ENCODE results near the gene ATL2.
"Not testable (repeated sequence)": the region's sequence is repeated elsewhere in the genome, so short reads cannot be mapped to it uniquely, and the experiment has no call there.

The ATL2 gene

GRCh38 chr2:38352336-38352735 lies 24.7 kb downstream of the ATL2 start:
- no peak for DNase-seq (ENCODE audit: low spot score in 2 of 2)
- no peak for ATAC-seq (replicated peaks; ENCODE audit: extremely low read depth, poor library complexity, severe bottlenecking)
- Mint-ChIP-seq H3K4me1 (peaks cover 26% of the 10 kb centered on the region), H3K27me3 (no peaks in the 10 kb centered on the region), H3K4me3 (no peak overlapping the region), H3K27ac (ENCODE audit: low read depth) (no peak overlapping the region), H3K36me3 (ENCODE audit: insufficient read depth) (peaks cover 7% of the 10 kb centered on the region), H3K9me3 (no peaks in the 10 kb centered on the region)

- Mint-ChIP-seq H3K27ac (ENCODE audit: low read depth) (no peak overlapping the region), H3K27me3 (no peaks in the 10 kb centered on the region), H3K36me3 (ENCODE audit: insufficient read depth) (peaks cover 22% of the 10 kb centered on the region), H3K9me3 (peaks cover 6% of the 10 kb centered on the region), H3K4me3 (no peak overlapping the region), H3K4me1 (no peaks in the 10 kb centered on the region)
- ATAC-seq (replicated peaks; ENCODE audit: extremely low read depth, poor library complexity, severe bottlenecking) (no peak), DNase-seq (ENCODE audit: low spot score in 2 of 2) (no peak)
Observed at GRCh38 chr2:38345323-38346038, 31.6 kb downstream of the ATL2 start.

GRCh38 chr2:38344813-38345212 lies 32.3 kb downstream of the ATL2 start:
- H3K27me3 Mint-ChIP-seq: no peaks in the 10 kb centered on the region
- no peak overlapping the region for H3K27ac Mint-ChIP-seq (ENCODE audit: low read depth)
- ATAC-seq (replicated peaks; ENCODE audit: extremely low read depth, poor library complexity, severe bottlenecking): no peak
- H3K36me3 Mint-ChIP-seq (ENCODE audit: insufficient read depth): peaks cover 22% of the 10 kb centered on the region
- DNase-seq (ENCODE audit: low spot score in 2 of 2): no peak
- H3K4me1 Mint-ChIP-seq: no peaks in the 10 kb centered on the region
- H3K9me3 Mint-ChIP-seq: peaks cover 6% of the 10 kb centered on the region
- H3K4me3 Mint-ChIP-seq: no peak overlapping the region

GRCh38 chr2:38343212-38343611 lies 33.9 kb downstream of the ATL2 start:
- Mint-ChIP-seq H3K4me3 (no peak overlapping the region), H3K9me3 (peaks cover 6% of the 10 kb centered on the region)
- DNase-seq (ENCODE audit: low spot score in 2 of 2): no peak

GRCh38 chr2:38336621-38337020 lies 40.5 kb downstream of the ATL2 start:
- Mint-ChIP-seq H3K36me3 (ENCODE audit: insufficient read depth) (peaks cover 21% of the 10 kb centered on the region), H3K27me3 (no peaks in the 10 kb centered on the region), H3K27ac (ENCODE audit: low read depth) (no peak overlapping the region), H3K9me3 (no peaks in the 10 kb centered on the region), H3K4me3 (no peak overlapping the region), H3K4me1 (peaks cover 5% of the 10 kb centered on the region)
- DNase-seq (ENCODE audit: low spot score in 2 of 2) (no peak), ATAC-seq (replicated peaks; ENCODE audit: extremely low read depth, poor library complexity, severe bottlenecking) (no peak)

More at GRCh38 chr2:38343212-38343611, 33.9 kb downstream of the ATL2 start:
- ATAC-seq (replicated peaks; ENCODE audit: extremely low read depth, poor library complexity, severe bottlenecking): no peak
- H3K4me1 Mint-ChIP-seq: no peaks in the 10 kb centered on the region
- no peak overlapping the region for H3K27ac Mint-ChIP-seq (ENCODE audit: low read depth)
- peaks cover 27% of the 10 kb centered on the region for H3K36me3 Mint-ChIP-seq (ENCODE audit: insufficient read depth)
- H3K27me3 Mint-ChIP-seq: no peaks in the 10 kb centered on the region

- peaks cover 13% of the 10 kb centered on the region for H3K36me3 Mint-ChIP-seq (ENCODE audit: insufficient read depth)
- ATAC-seq (replicated peaks; ENCODE audit: extremely low read depth, poor library complexity, severe bottlenecking): no peak
- H3K4me3 Mint-ChIP-seq: no peak overlapping the region
- no peak overlapping the region for H3K27ac Mint-ChIP-seq (ENCODE audit: low read depth)
- H3K9me3 Mint-ChIP-seq: no peaks in the 10 kb centered on the region
- H3K4me1 Mint-ChIP-seq: peaks cover 16% of the 10 kb centered on the region
- no peaks in the 10 kb centered on the region for H3K27me3 Mint-ChIP-seq
- DNase-seq (ENCODE audit: low spot score in 2 of 2): no peak
Observed at GRCh38 chr2:38330754-38331153, 46.3 kb downstream of the ATL2 start.

- H3K27ac Mint-ChIP-seq (ENCODE audit: low read depth): no peak overlapping the region
- DNase-seq (ENCODE audit: low spot score in 2 of 2) (no peak), ATAC-seq (replicated peaks; ENCODE audit: extremely low read depth, poor library complexity, severe bottlenecking) (no peak)
- peaks cover 29% of the 10 kb centered on the region for H3K4me1 Mint-ChIP-seq
- H3K36me3 Mint-ChIP-seq (ENCODE audit: insufficient read depth): peaks cover 12% of the 10 kb centered on the region
- H3K27me3 Mint-ChIP-seq: no peaks in the 10 kb centered on the region
- H3K9me3 Mint-ChIP-seq: no peaks in the 10 kb centered on the region
- no peak overlapping the region for H3K4me3 Mint-ChIP-seq
Observed at GRCh38 chr2:38327580-38327979, 49.5 kb downstream of the ATL2 start.

- Mint-ChIP-seq H3K36me3 (ENCODE audit: insufficient read depth) (peaks cover 12% of the 10 kb centered on the region), H3K4me1 (peaks cover 27% of the 10 kb centered on the region), H3K27me3 (no peaks in the 10 kb centered on the region), H3K4me3 (no peak overlapping the region), H3K9me3 (no peaks in the 10 kb centered on the region), H3K27ac (ENCODE audit: low read depth) (no peak overlapping the region)
- DNase-seq (ENCODE audit: low spot score in 2 of 2): no peak
- ATAC-seq (replicated peaks; ENCODE audit: extremely low read depth, poor library complexity, severe bottlenecking): no peak
Observed at GRCh38 chr2:38323623-38324022, 53.5 kb downstream of the ATL2 start.

- H3K36me3 Mint-ChIP-seq (ENCODE audit: insufficient read depth): peaks cover 15% of the 10 kb centered on the region
- no peaks in the 10 kb centered on the region for H3K9me3 Mint-ChIP-seq
- no peak overlapping the region for H3K27ac Mint-ChIP-seq (ENCODE audit: low read depth)
- peaks cover 19% of the 10 kb centered on the region for H3K4me1 Mint-ChIP-seq
- ATAC-seq (replicated peaks; ENCODE audit: extremely low read depth, poor library complexity, severe bottlenecking) (no peak), DNase-seq (ENCODE audit: low spot score in 2 of 2) (no peak)
- no peaks in the 10 kb centered on the region for H3K27me3 Mint-ChIP-seq
- H3K4me3 Mint-ChIP-seq: no peak overlapping the region
Observed at GRCh38 chr2:38322224-38322914, 54.7 kb downstream of the ATL2 start.

GRCh38 chr2:38319240-38319639 lies 57.8 kb downstream of the ATL2 start:
- not testable (repeated sequence) for H3K4me3 Mint-ChIP-seq; DNase-seq (ENCODE audit: low spot score in 2 of 2); H3K27ac Mint-ChIP-seq (ENCODE audit: low read depth); ATAC-seq (replicated peaks; ENCODE audit: extremely low read depth, poor library complexity, severe bottlenecking); H3K4me1 Mint-ChIP-seq; H3K9me3 Mint-ChIP-seq; H3K27me3 Mint-ChIP-seq
- peaks cover 20% of the 10 kb centered on the region for H3K36me3 Mint-ChIP-seq (ENCODE audit: insufficient read depth)

- Mint-ChIP-seq H3K36me3 (ENCODE audit: insufficient read depth) (peaks cover 26% of the 10 kb centered on the region), H3K4me1 (no peaks in the 10 kb centered on the region), H3K9me3 (no peaks in the 10 kb centered on the region), H3K27me3 (no peaks in the 10 kb centered on the region), H3K4me3 (no peak overlapping the region), H3K27ac (ENCODE audit: low read depth) (no peak overlapping the region)
- DNase-seq (ENCODE audit: low spot score in 2 of 2) (no peak), ATAC-seq (replicated peaks; ENCODE audit: extremely low read depth, poor library complexity, severe bottlenecking) (no peak)
Observed at GRCh38 chr2:38317725-38318124, 59.3 kb downstream of the ATL2 start.

- peaks cover 34% of the 10 kb centered on the region for H3K36me3 Mint-ChIP-seq (ENCODE audit: insufficient read depth)
- H3K27me3 Mint-ChIP-seq: no peaks in the 10 kb centered on the region
- DNase-seq (ENCODE audit: low spot score in 2 of 2) (no peak), ATAC-seq (replicated peaks; ENCODE audit: extremely low read depth, poor library complexity, severe bottlenecking) (no peak)
- H3K4me3 Mint-ChIP-seq: no peak overlapping the region
- H3K9me3 Mint-ChIP-seq: no peaks in the 10 kb centered on the region
- H3K4me1 Mint-ChIP-seq: no peaks in the 10 kb centered on the region
- H3K27ac Mint-ChIP-seq (ENCODE audit: low read depth): no peak overlapping the region
Observed at GRCh38 chr2:38315707-38316333, 61.3 kb downstream of the ATL2 start.

GRCh38 chr2:38308821-38309220 lies 68.3 kb downstream of the ATL2 start:
- no peaks in the 10 kb centered on the region for H3K9me3 Mint-ChIP-seq
- H3K4me3 Mint-ChIP-seq: no peak overlapping the region
- no peaks in the 10 kb centered on the region for H3K27me3 Mint-ChIP-seq
- DNase-seq (ENCODE audit: low spot score in 2 of 2) (no peak), ATAC-seq (replicated peaks; ENCODE audit: extremely low read depth, poor library complexity, severe bottlenecking) (no peak)
- peaks cover 22% of the 10 kb centered on the region for H3K4me1 Mint-ChIP-seq
- peaks cover 34% of the 10 kb centered on the region for H3K36me3 Mint-ChIP-seq (ENCODE audit: insufficient read depth)
- no peak overlapping the region for H3K27ac Mint-ChIP-seq (ENCODE audit: low read depth)

All from central memory CD8-positive, alpha-beta T cell (primary cell).